Smooth muscle cell (in vitro differentiated cells): ENCODE results near the gene MBD3. TPM values are rescaled to one million over a fixed set of nuclear protein-coding genes. Genes with fewer than 3 reads are reported as not detected.

ENCODE experiments used
- DNase-seq: peaks from one replicate; lab custom pipeline; 2025; ENCODE audit not compliant: unreplicated experiment; lab: John Stamatoyannopoulos, UW
- H2AFZ ChIP-seq: fragments of 200-600 bp; sonication (generic); 2 replicates; pipeline ENCODE4 v1.6.0; 2016; ENCODE audit warnings: antibody characterized with exemption, low read depth, mild to moderate bottlenecking
- H3F3A ChIP-seq: fragments of 200-600 bp; sonication (generic); 2 replicates; pipeline ENCODE4 v1.6.0; 2017; ENCODE audit warnings: antibody characterized with exemption, low read depth
- H3K27ac ChIP-seq: fragments of 200-600 bp; sonication (generic); 2 replicates; pipeline ENCODE4 v1.5.1; 2016; ENCODE audit warnings: low read depth, mild to moderate bottlenecking
- H3K27me3 ChIP-seq: fragments of 200-600 bp; sonication (generic); 2 replicates; pipeline ENCODE4 v1.6.1; 2016; ENCODE audit warnings: low read depth, mild to moderate bottlenecking
- H3K36me3 ChIP-seq: fragments of 200-600 bp; sonication (generic); 2 replicates; pipeline ENCODE4 v1.5.1; 2016; ENCODE audit warnings: low read depth
- H3K4me1 ChIP-seq: fragments of 200-600 bp; sonication (generic); 2 replicates; pipeline ENCODE4 v1.5.1; 2016; ENCODE audit warnings: low read depth
- H3K4me2 ChIP-seq: fragments of 200-600 bp; sonication (generic); 2 replicates; pipeline ENCODE4 v1.6.0; 2016; ENCODE audit warnings: mild to moderate bottlenecking
- H3K4me3 ChIP-seq: fragments of 200-600 bp; sonication (generic); 2 replicates; pipeline ENCODE4 v1.5.1; 2016; ENCODE audit warnings: mild to moderate bottlenecking
- H3K79me2 ChIP-seq: fragments of 200-600 bp; sonication (generic); 2 replicates; pipeline ENCODE4 v1.6.0; 2016; ENCODE audit warnings: low read depth, mild to moderate bottlenecking
- H3K9ac ChIP-seq: fragments of 200-600 bp; sonication (generic); 2 replicates; pipeline ENCODE4 v1.6.0; 2016; ENCODE audit warnings: low read depth
- H3K9me3 ChIP-seq: fragments of 200-600 bp; sonication (generic); replicated peaks from 2 replicates; pipeline ENCODE4 v1.5.1; 2016; ENCODE audit warnings: low read depth
- H4K20me1 ChIP-seq: fragments of 200-600 bp; sonication (generic); 2 replicates; pipeline ENCODE4 v1.6.0; 2016; ENCODE audit warnings: low read depth
- CTCF ChIP-seq: fragments of 200-600 bp; sonication (generic); IDR thresholded peaks from 2 replicates; pipeline ENCODE4 v1.5.1; 2017; ENCODE audit warnings: borderline replicate concordance, mild to moderate bottlenecking, antibody characterized with exemption; ENCODE audit not compliant: insufficient read depth, poor library complexity, severe bottlenecking
- WGBS: methylation state at CpG from one replicate; pipeline ENCODE4 v1.1.7; 2016; ENCODE audit warnings: low lambda C conversion rate; 5-methylcytosine and 5-hydroxymethylcytosine counted together
- polyA plus RNA-seq: library from polyadenylated mRNA; unstranded; fragments of >200 nt; fragmentation: Nextera tagmentation; extraction: Ambion mirVana; gene quantifications from 2 replicates; pipeline ENCODE4 v1.2.1, GENCODE V29; 2016
- total RNA-seq: library from RNA; depleted of rRNA; stranded (reverse); fragments of >200 nt; gene quantifications from 2 replicates; pipeline ENCODE4 v1.2.3, GENCODE V29; 2014

Gene MBD3
- total and polyA plus RNA-seq, 2 experiments from 2014 or later, result 40.3 to 47.3 TPM

GRCh38 chr19:1529430-1529816 lies 63.2 kb downstream of the MBD3 start:
- no peaks in the 10 kb centered on the region for H3F3A ChIP-seq
- no peak overlapping the region for H3K27ac ChIP-seq
- H3K9me3 ChIP-seq, result no peaks in the 10 kb centered on the region
- H3K36me3 ChIP-seq, result no peaks in the 10 kb centered on the region
- no peak for DNase-seq
- no peak overlapping the region for H3K4me2 ChIP-seq
- no peaks in the 10 kb centered on the region for H3K79me2 ChIP-seq
- 86% methylated on average over 16 of the region's 16 CpGs for WGBS
- no peak overlapping the region for H3K4me3 ChIP-seq
- no peak overlapping the region for H2AFZ ChIP-seq
- peaks cover 17% of the 10 kb centered on the region for H3K27me3 ChIP-seq
- no peaks in the 10 kb centered on the region for H3K4me1 ChIP-seq
- H3K9ac ChIP-seq, result no peak overlapping the region
- no peak for TF ChIP-seq CTCF
- H4K20me1 ChIP-seq, result no peaks in the 10 kb centered on the region

GRCh38 chr19:1528596-1529429 lies 63.9 kb downstream of the MBD3 start:
- no peaks in the 10 kb centered on the region for H4K20me1 ChIP-seq
- H3K4me3 ChIP-seq, result no peak overlapping the region
- no peak overlapping the region for H3K4me2 ChIP-seq
- 89% methylated on average over 11 of the region's 23 CpGs for WGBS
- H3K36me3 ChIP-seq, result no peaks in the 10 kb centered on the region
- H3K4me1 ChIP-seq, result no peaks in the 10 kb centered on the region
- no peak overlapping the region for H2AFZ ChIP-seq
- no peak overlapping the region for H3K27ac ChIP-seq
- DNase-seq, result no peak
- H3K9me3 ChIP-seq, result no peaks in the 10 kb centered on the region
- peaks cover 22% of the 10 kb centered on the region for H3K27me3 ChIP-seq
- no peaks in the 10 kb centered on the region for H3K79me2 ChIP-seq
- H3F3A ChIP-seq, result no peaks in the 10 kb centered on the region
- no peak for TF ChIP-seq CTCF
- H3K9ac ChIP-seq, result no peak overlapping the region

GRCh38 chr19:1527650-1528309 lies 64.9 kb downstream of the MBD3 start:
- H3K4me1 ChIP-seq, result no peaks in the 10 kb centered on the region
- no peak for TF ChIP-seq CTCF
- H4K20me1 ChIP-seq, result no peaks in the 10 kb centered on the region
- H2AFZ ChIP-seq, result no peak overlapping the region
- H3K27ac ChIP-seq, result no peak overlapping the region
- no peaks in the 10 kb centered on the region for H3K9me3 ChIP-seq
- H3K27me3 ChIP-seq, result peaks cover 32% of the 10 kb centered on the region
- DNase-seq, result no peak
- no peaks in the 10 kb centered on the region for H3K36me3 ChIP-seq
- H3F3A ChIP-seq, result no peaks in the 10 kb centered on the region
- H3K4me2 ChIP-seq, result no peak overlapping the region
- H3K9ac ChIP-seq, result no peak overlapping the region
- 85% methylated on average over 24 of the region's 27 CpGs for WGBS
- H3K4me3 ChIP-seq, result no peak overlapping the region
- no peaks in the 10 kb centered on the region for H3K79me2 ChIP-seq
